HG02678 (cell line): ENCODE results near the gene RNU1-1.
"Not testable (repeated sequence)": the region's sequence is repeated elsewhere in the genome, so short reads cannot be mapped to it uniquely, and the experiment has no call there.

Experiments
- ATAC-seq: cut with Tn5 transposase; IDR thresholded peaks from one replicate; pipeline ENCODE4 v1.9.1; 2021; ENCODE audit warnings: mild to moderate bottlenecking, moderate library complexity; ENCODE audit not compliant: unreplicated experiment

Gene RNU1-1

DNA sequence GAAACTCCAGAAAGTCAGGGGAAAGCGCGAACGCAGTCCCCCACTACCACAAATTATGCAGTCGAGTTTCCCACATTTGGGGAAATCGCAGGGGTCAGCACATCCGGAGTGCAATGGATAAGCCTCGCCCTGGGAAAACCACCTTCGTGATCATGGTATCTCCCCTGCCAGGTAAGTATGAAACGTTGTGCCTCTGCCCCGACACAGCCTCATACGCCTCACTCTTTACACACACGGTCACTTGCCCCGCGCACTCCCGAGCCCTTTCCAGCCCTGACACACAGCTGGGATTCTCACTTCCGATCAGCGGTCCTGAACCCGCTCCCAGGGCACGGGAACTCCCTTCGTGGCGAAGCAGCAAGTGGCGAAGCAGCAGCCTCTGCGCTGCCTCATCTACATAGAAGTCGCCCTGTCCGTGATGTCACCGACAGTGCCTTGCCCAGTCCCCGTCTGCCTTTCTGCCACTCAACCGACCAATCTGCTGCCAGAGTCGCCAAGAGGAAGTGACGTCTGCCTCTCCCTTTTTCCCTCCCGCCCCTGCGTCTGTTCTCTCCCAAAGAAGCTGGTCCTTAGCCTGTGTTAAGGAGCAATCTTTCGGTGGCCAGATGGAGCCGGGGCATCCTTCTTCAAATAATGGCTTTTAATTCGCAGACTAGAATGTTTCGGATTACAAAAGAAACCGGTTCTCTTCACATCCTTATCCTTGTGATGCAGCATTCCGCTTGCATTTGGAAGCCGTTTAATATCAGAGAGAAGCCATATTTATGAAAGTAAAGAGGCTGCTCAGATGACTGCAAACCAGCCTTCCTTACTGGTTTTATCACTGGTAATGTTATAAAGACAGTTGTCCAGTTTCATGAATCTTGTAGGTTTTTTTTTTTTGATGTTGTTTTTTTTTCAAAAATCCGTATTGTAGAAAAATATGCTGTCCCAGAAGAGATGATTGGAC is at the start of gene RNU1-1:
Gene RNU1-1 (minus strand): TSS at position 179 of the 949 bp plus-strand sequence.
- not testable (repeated sequence) for ATAC-seq

- ATAC-seq, result not testable (repeated sequence)
Observed at GRCh38 chr1:16561035-16561434, 47.0 kb upstream of the RNU1-1 start.

DNA sequence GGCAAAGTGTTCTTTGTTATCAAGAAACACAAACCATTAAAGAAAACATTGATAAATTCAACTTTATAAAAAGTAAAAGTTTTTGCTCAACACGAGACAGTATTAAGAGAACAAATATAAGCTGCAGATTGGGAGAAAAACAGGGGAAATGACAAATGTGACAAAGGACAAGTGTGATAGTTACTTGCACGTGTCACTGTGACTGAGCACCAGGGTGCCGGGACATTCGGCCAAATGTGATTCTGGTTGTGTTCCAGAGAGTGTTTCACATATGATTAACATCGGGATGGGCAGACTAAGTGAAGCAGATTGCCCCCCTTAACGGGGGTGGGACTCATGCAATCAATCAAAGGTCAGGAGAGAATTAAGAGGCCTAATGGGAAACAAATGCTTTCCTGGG is 46.4 kb upstream of the RNU1-1 start:
- ATAC-seq, result not testable (repeated sequence)

GRCh38 chr1:16559688-16560087 is 45.6 kb upstream of the RNU1-1 start:
- ATAC-seq, result not testable (repeated sequence)

DNA sequence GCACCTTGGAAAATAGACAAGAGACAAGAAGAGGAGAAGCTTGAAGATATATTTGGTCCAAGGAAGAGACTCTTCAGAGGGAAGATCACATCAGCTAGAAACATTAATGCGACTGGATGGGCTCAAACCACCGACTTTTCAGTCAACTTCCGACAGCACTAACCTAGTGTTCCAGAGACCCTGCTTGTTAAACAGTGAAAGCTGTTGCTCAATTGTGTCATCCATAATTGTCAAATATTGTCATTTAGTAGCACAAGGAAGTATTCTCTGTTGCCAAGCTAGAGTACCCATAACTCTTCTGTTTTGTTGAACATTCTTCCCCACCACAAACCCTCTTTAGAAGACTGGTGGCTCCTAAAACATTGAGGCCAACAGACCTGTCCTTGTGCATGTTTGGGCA is 42.9 kb upstream of the RNU1-1 start:
- ATAC-seq, result not testable (repeated sequence)

DNA sequence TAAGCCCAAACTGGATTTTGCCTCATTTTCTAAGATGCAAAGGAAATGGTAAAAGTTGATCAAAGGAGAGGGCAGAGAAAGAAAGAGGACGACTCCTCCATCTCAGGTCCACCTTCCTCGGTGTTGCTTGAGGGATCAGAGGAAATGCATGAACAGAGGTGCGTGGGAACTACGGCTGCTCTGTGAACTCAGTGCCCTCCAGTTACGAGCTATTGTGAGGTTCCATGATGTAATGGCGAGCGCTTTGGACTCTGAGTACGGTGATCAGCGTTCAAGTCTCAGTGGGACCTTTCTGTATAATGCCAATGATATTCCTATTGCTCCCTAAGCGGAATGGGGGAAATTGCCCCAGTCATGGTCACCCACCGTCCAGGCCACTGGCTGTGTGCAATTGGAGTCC is 39.2 kb upstream of the RNU1-1 start:
- not testable (repeated sequence) for ATAC-seq

DNA sequence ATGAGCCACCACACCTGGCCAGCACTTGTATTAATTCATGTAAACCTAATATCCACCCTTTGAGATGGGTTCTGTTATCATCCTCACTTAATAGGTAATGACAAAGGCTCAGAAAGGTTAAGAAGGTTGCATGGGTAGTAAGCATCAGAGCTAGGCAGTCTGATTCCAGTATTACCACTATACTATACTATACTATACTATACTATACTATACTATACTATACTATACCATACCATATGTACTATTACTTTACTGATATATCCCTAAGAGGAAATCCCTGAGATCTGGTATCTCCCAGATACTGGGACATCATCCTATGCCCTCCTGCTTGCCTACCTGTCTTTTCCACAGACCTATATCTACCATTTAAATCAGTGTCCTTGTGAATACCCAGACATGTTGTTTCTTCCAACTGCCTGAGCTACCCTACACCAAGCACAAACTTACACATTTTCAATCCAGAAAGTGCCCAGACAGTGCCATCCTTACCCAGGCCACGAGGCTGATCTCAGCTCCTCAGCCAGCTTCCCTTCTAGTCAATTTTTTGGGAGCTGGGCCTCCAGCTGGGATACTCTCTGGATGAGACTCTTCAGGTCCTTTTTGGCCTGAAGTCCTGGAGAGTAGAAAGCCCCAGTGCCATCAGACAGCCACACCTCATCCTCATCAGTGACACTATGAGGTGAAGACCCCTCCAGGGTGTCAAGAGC is 36.3 kb upstream of the RNU1-1 start:
- ATAC-seq, result not testable (repeated sequence)

DNA sequence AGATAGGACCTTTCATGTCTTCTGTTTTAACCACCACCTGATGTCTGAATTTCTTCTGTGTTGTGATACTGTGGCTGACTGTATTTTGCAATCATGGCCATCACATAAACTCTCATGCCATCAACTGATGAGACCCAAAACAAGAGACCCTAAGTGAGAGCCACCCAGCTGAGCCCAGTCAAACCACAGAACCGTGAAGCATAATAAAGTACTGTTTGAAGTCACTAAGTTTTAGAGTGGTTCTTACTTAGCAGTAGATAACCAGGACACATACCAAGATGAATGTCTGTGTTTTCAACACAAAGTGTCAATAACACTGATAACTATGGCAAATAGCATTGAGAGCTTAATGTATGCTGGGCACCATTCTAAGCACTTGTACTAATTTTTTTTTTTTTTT is 35.5 kb upstream of the RNU1-1 start:
- not testable (repeated sequence) for ATAC-seq

GRCh38 chr1:16547502-16548241 is 33.6 kb upstream of the RNU1-1 start:
- ATAC-seq, result not testable (repeated sequence)

DNA sequence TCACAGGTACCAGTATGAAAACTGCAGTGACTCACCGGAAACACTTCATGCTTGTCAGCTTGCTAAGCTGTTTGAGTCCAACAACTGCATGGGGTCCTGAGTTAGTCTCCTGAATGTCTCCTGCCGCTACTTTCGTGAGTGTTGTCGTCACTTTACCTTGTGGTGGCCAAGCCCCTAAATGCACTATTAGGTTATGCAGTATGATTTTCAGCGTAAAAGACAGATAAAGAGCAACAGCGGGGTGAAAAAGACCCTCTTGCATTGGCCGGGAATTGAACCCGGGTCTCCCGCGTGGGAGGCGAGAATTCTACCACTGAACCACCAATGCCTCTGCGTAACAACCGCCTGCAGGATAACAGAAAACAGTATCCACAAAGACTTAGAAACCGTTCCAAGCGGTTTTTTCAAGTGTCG is 31.6 kb upstream of the RNU1-1 start:
- not testable (repeated sequence) for ATAC-seq

DNA sequence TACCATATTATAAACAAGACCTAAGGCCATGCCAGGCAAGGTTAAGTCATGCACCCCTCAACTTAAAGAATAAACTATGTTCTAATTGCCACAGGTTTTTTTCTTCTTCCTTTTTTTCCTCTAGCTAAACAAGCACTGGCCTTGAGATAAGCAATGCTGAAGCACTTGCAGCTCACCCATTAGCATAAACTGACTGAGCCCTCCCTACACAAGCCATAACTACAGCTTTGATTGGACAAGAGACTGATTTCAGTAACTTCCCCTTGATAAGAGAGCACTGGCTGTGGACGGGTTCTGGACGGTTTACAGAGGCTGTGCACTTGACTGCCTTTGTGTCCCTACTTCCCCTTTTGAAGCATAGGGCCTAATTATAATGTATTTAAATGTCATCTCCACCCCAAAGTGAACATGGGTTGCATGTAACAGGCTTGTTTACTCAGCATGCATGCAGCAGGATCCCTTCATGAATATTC is 26.4 kb upstream of the RNU1-1 start:
- not testable (repeated sequence) for ATAC-seq

DNA sequence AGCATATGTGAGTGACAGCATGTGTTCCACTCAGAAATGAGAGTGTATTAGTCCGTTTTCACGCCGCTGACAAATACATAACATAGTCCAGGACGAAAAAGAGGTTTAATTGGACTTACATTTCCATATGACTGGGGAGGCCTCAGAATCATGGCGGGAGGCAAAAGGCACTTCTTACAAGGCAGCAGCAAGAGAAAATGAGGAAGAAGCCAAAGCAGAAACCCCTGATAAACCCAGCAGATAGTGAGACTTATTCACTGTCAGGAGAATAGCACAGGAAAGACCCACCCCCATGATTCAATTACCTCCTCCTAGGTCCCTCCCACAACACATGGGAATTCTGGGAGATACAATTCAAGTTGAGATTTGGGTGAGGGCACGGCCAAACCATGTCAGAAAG is 23.4 kb upstream of the RNU1-1 start:
- not testable (repeated sequence) for ATAC-seq

GRCh38 chr1:16536796-16537195 is 22.7 kb upstream of the RNU1-1 start:
- ATAC-seq, result not testable (repeated sequence)

DNA sequence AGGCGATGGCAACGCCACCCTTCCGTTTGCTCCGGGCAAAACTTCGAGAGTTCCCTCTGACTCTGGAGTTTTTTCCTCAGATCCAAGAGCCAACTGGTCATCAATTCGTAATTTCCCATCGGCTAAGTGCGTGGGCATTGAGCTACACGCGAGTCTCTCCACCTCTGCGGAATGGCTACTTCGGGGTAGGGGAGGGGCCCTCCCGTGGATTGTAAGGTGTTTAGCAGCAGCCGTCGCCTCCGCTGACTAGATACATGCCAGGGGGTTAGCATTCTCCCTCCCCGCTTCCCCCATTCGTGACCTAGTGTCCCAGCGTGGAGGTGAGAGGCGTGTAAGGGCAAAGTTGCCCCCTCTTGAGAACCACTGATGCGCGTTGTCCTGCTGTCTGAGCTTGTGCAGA is 21.8 kb upstream of the RNU1-1 start:
- not testable (repeated sequence) for ATAC-seq

GRCh38 chr1:16535487-16535886 is 21.4 kb upstream of the RNU1-1 start:
- ATAC-seq, result not testable (repeated sequence)

DNA sequence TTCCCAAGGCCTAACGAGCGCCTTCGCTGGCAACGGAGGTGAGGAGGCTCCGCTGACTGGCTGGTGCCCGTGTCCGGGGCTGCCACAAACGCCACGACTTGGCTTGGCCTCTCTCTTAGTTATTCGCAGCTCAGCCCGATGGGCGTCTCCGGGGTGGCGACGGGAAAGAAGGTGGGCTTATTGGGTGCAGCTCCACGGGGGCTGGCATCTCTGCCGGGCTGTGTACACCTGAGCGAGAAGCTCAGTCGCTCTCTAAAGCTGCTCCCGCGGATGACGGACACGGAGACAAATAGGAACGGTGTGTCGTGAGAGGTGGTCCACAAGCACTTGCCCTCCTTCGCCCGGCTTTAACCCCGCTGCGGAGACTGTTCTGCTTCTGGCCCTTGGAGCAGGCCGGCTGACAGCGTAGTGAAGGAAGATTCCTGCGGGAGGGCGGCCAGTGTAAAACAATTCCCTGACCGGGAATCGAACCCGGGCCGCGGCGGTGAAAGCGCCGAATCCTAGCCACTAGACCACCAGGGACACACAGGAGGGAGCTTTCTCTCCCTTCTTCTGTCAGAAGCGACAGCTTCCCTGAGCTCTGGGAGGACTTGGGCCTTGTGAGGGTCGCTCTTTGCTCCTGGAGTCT is 20.9 kb upstream of the RNU1-1 start:
- not testable (repeated sequence) for ATAC-seq

- not testable (repeated sequence) for ATAC-seq
Observed at GRCh38 chr1:16534239-16534828, 20.2 kb upstream of the RNU1-1 start.

- ATAC-seq, result not testable (repeated sequence)
Observed at GRCh38 chr1:16532235-16532991, 18.3 kb upstream of the RNU1-1 start.

- not testable (repeated sequence) for ATAC-seq
Observed at GRCh38 chr1:16528338-16528737, 14.3 kb upstream of the RNU1-1 start.
